ENCODE results near the gene CLEC19A.

- TF ChIP-seq CTCF (IDR thresholded peaks at IDR 0.05): no peak
- no peak for TF ChIP-seq EZH2phosphoT487 (IDR thresholded peaks at IDR 0.05)
Observed at GRCh38 chr16:19294156-19294649, 8.7 kb downstream of the CLEC19A start.
